ENCODE data around the gene TKFC.

TKFC gene

DNA sequence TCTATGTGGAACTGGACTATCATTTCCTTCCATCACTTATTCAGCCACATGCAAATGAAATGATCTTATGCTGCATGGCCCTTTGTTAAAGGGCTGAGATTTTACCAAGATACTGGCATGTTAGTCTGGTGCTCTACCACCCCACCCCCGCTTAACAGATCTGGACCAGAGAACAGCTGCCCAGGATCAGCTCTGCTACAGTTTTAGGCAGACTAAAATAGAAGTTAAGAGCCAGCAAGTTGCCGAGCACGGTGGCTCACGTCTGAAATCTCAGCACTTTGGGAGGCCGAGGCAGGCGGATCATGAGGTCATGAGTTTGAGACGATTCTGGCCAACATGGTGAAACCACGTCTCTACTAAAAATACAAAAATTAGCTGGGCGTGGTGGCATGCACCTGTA lies 4.7 kb upstream of the TKFC start:
- H3K4me3 ChIP-seq (ENCODE audit: low read length) = no peak overlapping the region
- H3K4me1 ChIP-seq (ENCODE audit: control insufficient read depth, low read length) = peaks cover 13% of the 10 kb centered on the region
- no peaks in the 10 kb centered on the region for H3K9me3 ChIP-seq (ENCODE audit: control insufficient read depth, insufficient read depth, low read length)
- H3K27me3 ChIP-seq (ENCODE audit: control insufficient read depth, low read length) = no peaks in the 10 kb centered on the region
- TF ChIP-seq, protein P1, sequence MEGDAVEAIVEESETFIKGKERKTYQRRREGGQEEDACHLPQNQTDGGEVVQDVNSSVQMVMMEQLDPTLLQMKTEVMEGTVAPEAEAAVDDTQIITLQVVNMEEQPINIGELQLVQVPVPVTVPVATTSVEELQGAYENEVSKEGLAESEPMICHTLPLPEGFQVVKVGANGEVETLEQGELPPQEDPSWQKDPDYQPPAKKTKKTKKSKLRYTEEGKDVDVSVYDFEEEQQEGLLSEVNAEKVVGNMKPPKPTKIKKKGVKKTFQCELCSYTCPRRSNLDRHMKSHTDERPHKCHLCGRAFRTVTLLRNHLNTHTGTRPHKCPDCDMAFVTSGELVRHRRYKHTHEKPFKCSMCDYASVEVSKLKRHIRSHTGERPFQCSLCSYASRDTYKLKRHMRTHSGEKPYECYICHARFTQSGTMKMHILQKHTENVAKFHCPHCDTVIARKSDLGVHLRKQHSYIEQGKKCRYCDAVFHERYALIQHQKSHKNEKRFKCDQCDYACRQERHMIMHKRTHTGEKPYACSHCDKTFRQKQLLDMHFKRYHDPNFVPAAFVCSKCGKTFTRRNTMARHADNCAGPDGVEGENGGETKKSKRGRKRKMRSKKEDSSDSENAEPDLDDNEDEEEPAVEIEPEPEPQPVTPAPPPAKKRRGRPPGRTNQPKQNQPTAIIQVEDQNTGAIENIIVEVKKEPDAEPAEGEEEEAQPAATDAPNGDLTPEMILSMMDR (IDR thresholded peaks at IDR 0.05; ENCODE audit: low read depth, low read length, poor library complexity, severe bottlenecking) = no peak
- no peak overlapping the region for H3K27ac ChIP-seq (ENCODE audit: low read depth, low read length)
- peaks cover 79% of the 10 kb centered on the region for H3K79me2 ChIP-seq (ENCODE audit: control insufficient read depth, low read length)
- no peak overlapping the region for H3K4me2 ChIP-seq (ENCODE audit: low read length)
- H3F3A ChIP-seq (ENCODE audit: control insufficient read depth, insufficient read depth) = no peaks in the 10 kb centered on the region
- no peaks in the 10 kb centered on the region for H3K9me2 ChIP-seq (replicated peaks; ENCODE audit: control insufficient read depth, low read length)
- H4K20me1 ChIP-seq (ENCODE audit: control insufficient read depth, insufficient read depth, low read depth, low read length) = peaks cover 15% of the 10 kb centered on the region
- peaks cover 84% of the 10 kb centered on the region for H3K36me3 ChIP-seq (ENCODE audit: control insufficient read depth, low read length)

DNA sequence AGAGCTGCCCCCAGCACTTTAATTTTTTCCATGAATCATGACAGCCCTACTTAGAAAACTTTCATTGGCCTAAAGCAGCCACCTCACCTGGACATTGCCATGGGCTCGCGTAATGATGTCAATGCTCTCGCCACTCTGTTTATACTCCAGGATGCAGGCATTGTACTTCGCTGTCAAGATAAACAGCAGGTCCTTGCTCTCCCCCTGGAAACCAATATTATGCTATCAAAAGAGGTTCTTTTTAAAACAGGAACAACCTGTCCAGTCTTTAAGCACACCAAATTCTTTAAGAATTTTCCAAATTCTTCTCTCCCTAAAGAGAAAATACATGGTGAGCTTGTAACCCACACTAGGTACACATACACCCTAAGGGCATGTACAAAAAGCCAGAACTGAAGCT lies 3.2 kb upstream of the TKFC start:
- Histone ChIP-seq H4K20me1 (ENCODE audit: control insufficient read depth, insufficient read depth, low read depth, low read length) (peaks cover 15% of the 10 kb centered on the region), H3K27me3 (ENCODE audit: control insufficient read depth, low read length) (no peaks in the 10 kb centered on the region), H3F3A (ENCODE audit: control insufficient read depth, insufficient read depth) (no peaks in the 10 kb centered on the region), H3K4me2 (ENCODE audit: low read length) (no peak overlapping the region), H3K36me3 (ENCODE audit: control insufficient read depth, low read length) (peaks cover 69% of the 10 kb centered on the region), H3K9me2 (replicated peaks; ENCODE audit: control insufficient read depth, low read length) (no peaks in the 10 kb centered on the region), H3K79me2 (ENCODE audit: control insufficient read depth, low read length) (peaks cover 86% of the 10 kb centered on the region), H3K4me3 (ENCODE audit: low read length) (no peak overlapping the region), H3K27ac (ENCODE audit: low read depth, low read length) (no peak overlapping the region), H3K4me1 (ENCODE audit: control insufficient read depth, low read length) (peaks cover 28% of the 10 kb centered on the region), H3K9me3 (ENCODE audit: control insufficient read depth, insufficient read depth, low read length) (no peaks in the 10 kb centered on the region)
- TF ChIP-seq, protein P1 (IDR thresholded peaks at IDR 0.05; ENCODE audit: low read depth, low read length, poor library complexity, severe bottlenecking) = no peak
- TF ChIP-seq EZH2phosphoT487 (IDR thresholded peaks at IDR 0.05; ENCODE audit: borderline replicate concordance, low read length) = no peak

DNA sequence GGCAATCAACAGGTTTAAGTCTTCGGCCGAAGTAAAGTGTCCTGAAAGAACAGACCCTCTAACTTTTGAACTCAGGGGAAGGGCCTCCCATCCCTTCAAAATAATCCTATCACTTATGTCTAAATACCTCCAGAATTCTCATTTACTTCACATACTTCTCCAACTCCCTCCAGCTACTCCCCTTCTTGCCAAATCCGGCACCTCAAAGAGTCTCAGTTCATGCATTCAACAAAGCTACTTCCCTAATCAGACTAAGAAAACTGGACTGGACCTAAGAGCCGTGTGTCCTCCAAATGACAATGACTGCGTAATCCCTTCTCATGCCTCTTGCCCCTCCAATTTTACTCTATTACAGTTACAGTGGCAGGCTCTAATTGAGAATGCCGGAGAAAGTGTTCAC lies 1.4 kb upstream of the TKFC start:
- 0 out of 2 replicates have a peak, but pooled peaks cover 2% of the 10 kb centered on the region for H3F3A ChIP-seq (ENCODE audit: control insufficient read depth, insufficient read depth)
- no peaks in the 10 kb centered on the region for H3K9me2 ChIP-seq (replicated peaks; ENCODE audit: control insufficient read depth, low read length)
- H4K20me1 ChIP-seq (ENCODE audit: control insufficient read depth, insufficient read depth, low read depth, low read length) = peaks cover 15% of the 10 kb centered on the region
- no peak for TF ChIP-seq EZH2phosphoT487 (IDR thresholded peaks at IDR 0.05; ENCODE audit: borderline replicate concordance, low read length)
- TF ChIP-seq, protein P1 (IDR thresholded peaks at IDR 0.05; ENCODE audit: low read depth, low read length, poor library complexity, severe bottlenecking) = no peak
- peaks cover 46% of the 10 kb centered on the region for H3K4me1 ChIP-seq (ENCODE audit: control insufficient read depth, low read length)
- peaks cover 72% of the 10 kb centered on the region for H3K79me2 ChIP-seq (ENCODE audit: control insufficient read depth, low read length)
- peaks cover 56% of the 10 kb centered on the region for H3K36me3 ChIP-seq (ENCODE audit: control insufficient read depth, low read length)
- H3K9me3 ChIP-seq (ENCODE audit: control insufficient read depth, insufficient read depth, low read length) = no peaks in the 10 kb centered on the region
- no peak overlapping the region for H3K27ac ChIP-seq (ENCODE audit: low read depth, low read length)
- peak overlapping the region; percentile 78 for H3K4me3 ChIP-seq (ENCODE audit: low read length)
- peak overlapping the region; percentile 91 for H3K4me2 ChIP-seq (ENCODE audit: low read length)
- H3K27me3 ChIP-seq (ENCODE audit: control insufficient read depth, low read length) = no peaks in the 10 kb centered on the region
